Astrocyte (in vitro differentiated cells and primary cell): ENCODE data around the gene ZNF609. TPM values are rescaled to one million over a fixed set of nuclear protein-coding genes. Genes with fewer than 3 reads are reported as not detected.
A peak's percentile ranks its signal among the peaks of the same experiment; 100 is the strongest.

Source experiments
- DNase-seq: peaks from one replicate; pipeline ENCODE4 v3.0.0-alpha.2; 2010; ENCODE audit warnings: low read depth
- FAIRE-seq: peaks from 2 replicates; lab custom pipeline; 2011; peaks lifted over from hg19 to GRCh38; lab: Jason Lieb, UNC
- H2AFZ ChIP-seq: 2 replicates; pipeline ENCODE4 v1.6.0; 2012; ENCODE audit warnings: low read depth, low read length, inconsistent platforms
- H3K27ac ChIP-seq: 2 replicates; pipeline ENCODE4 v1.5.1; 2011; ENCODE audit warnings: low read depth, low read length, inconsistent platforms
- H3K27me3 ChIP-seq: 2 replicates; pipeline ENCODE4 v1.6.0; 2011; ENCODE audit warnings: low read length, inconsistent platforms; ENCODE audit not compliant: insufficient read depth
- H3K36me3 ChIP-seq: 2 replicates; pipeline ENCODE4 v1.5.1; 2011; ENCODE audit warnings: low read length, inconsistent platforms; ENCODE audit not compliant: insufficient read depth
- H3K4me1 ChIP-seq: 2 replicates; pipeline ENCODE4 v1.5.1; 2011; ENCODE audit warnings: low read length, inconsistent platforms; ENCODE audit not compliant: insufficient read depth
- H3K4me2 ChIP-seq: 2 replicates; pipeline ENCODE4 v1.6.0; 2012; ENCODE audit warnings: low read length, inconsistent platforms
- H3K4me3 ChIP-seq: 2 replicates; pipeline ENCODE4 v1.5.1; 2011; ENCODE audit warnings: low read depth, mild to moderate bottlenecking, low read length, inconsistent platforms; ENCODE audit not compliant: insufficient read depth
- H3K79me2 ChIP-seq: 2 replicates; pipeline ENCODE4 v1.6.0; 2012; ENCODE audit warnings: mild to moderate bottlenecking, low read length, inconsistent platforms; ENCODE audit not compliant: insufficient read depth
- H3K9ac ChIP-seq: 2 replicates; pipeline ENCODE4 v1.6.0; 2012; ENCODE audit warnings: mild to moderate bottlenecking, low read length, inconsistent platforms
- H3K9me3 ChIP-seq: 2 replicates; pipeline ENCODE4 v1.5.1; 2012; ENCODE audit warnings: low read depth, mild to moderate bottlenecking, low read length, inconsistent platforms; ENCODE audit not compliant: insufficient read depth
- H4K20me1 ChIP-seq: 2 replicates; pipeline ENCODE4 v1.6.0; 2012; ENCODE audit warnings: low read length, inconsistent platforms; ENCODE audit not compliant: insufficient read depth
- H3K27ac Mint-ChIP-seq: one replicate; pipeline ENCODE4 v1.8.0; 2021; ENCODE audit warnings: mild to moderate bottlenecking, mixed read lengths; ENCODE audit not compliant: unreplicated experiment
- H3K27me3 Mint-ChIP-seq: one replicate; pipeline ENCODE4 v1.8.0; 2021; ENCODE audit warnings: low read depth, mixed read lengths; ENCODE audit not compliant: unreplicated experiment
- H3K36me3 Mint-ChIP-seq: one replicate; pipeline ENCODE4 v1.8.0; 2021; ENCODE audit warnings: low read depth, mixed read lengths; ENCODE audit not compliant: unreplicated experiment
- H3K4me1 Mint-ChIP-seq: one replicate; pipeline ENCODE4 v1.8.0; 2021; ENCODE audit warnings: low read depth, mixed read lengths; ENCODE audit not compliant: unreplicated experiment
- H3K4me3 Mint-ChIP-seq: one replicate; pipeline ENCODE4 v1.8.0; 2021; ENCODE audit warnings: mild to moderate bottlenecking, moderate library complexity, mixed read lengths; ENCODE audit not compliant: unreplicated experiment
- H3K9me3 Mint-ChIP-seq: one replicate; pipeline ENCODE4 v1.8.0; 2021; ENCODE audit warnings: mild to moderate bottlenecking, mixed read lengths; ENCODE audit not compliant: unreplicated experiment
- CTCF ChIP-seq: IDR thresholded peaks from 2 replicates; pipeline ENCODE4 v1.5.1; 2011; ENCODE audit warnings: low read depth, mild to moderate bottlenecking, inconsistent platforms, low read length, moderate library complexity; ENCODE audit not compliant: insufficient read depth
- EZH2 ChIP-seq: IDR thresholded peaks from 2 replicates; pipeline ENCODE4 v1.6.1; 2012; ENCODE audit warnings: mild to moderate bottlenecking, low read length, inconsistent platforms; ENCODE audit not compliant: insufficient read depth
- total RNA-seq: library from RNA; stranded (reverse); gene quantifications from 2 replicates; pipeline ENCODE4 v1.2.1, GENCODE V29; 2021

Gene ZNF609
- total RNA-seq, 1 donor from 2014 or later: 38.5 TPM

- no peaks in the 10 kb centered on the region for H3K27me3 Mint-ChIP-seq
- no peak overlapping the region for H3K27ac Mint-ChIP-seq
- no peak overlapping the region for H2AFZ ChIP-seq
- peaks cover 15% of the 10 kb centered on the region for H3K4me1 Mint-ChIP-seq
- H3K36me3 ChIP-seq: peaks cover 13% of the 10 kb centered on the region
- no peak overlapping the region for H3K4me3 ChIP-seq
- no peaks in the 10 kb centered on the region for H3K4me1 ChIP-seq
- no peak overlapping the region for H3K9ac ChIP-seq
- H3K27ac ChIP-seq: no peak overlapping the region
- H3K9me3 Mint-ChIP-seq: no peaks in the 10 kb centered on the region
- no peaks in the 10 kb centered on the region for H3K79me2 ChIP-seq
- H3K27me3 ChIP-seq: no peaks in the 10 kb centered on the region
- H3K4me2 ChIP-seq: no peak overlapping the region
- H3K36me3 Mint-ChIP-seq: peaks cover 5% of the 10 kb centered on the region
- DNase-seq (no peak), FAIRE-seq (no peak)
- no peaks in the 10 kb centered on the region for H4K20me1 ChIP-seq
- H3K9me3 ChIP-seq: no peaks in the 10 kb centered on the region
- H3K4me3 Mint-ChIP-seq: no peak overlapping the region
- no peak for TF ChIP-seq EZH2
- TF ChIP-seq CTCF: no peak
These were observed 6.1 kb upstream of the ZNF609 start for GRCh38 chr15:64454282-64454681.

GRCh38 chr15:64455961-64456371 lies 4.4 kb upstream of the ZNF609 start:
- Mint-ChIP-seq H3K27ac (no peak overlapping the region), H3K9me3 (no peaks in the 10 kb centered on the region), H3K4me1 (peaks cover 16% of the 10 kb centered on the region), H3K36me3 (peaks cover 2% of the 10 kb centered on the region), H3K4me3 (no peak overlapping the region), H3K27me3 (no peaks in the 10 kb centered on the region)
- Histone ChIP-seq H3K9ac (no peak overlapping the region), H3K4me1 (peaks cover 4% of the 10 kb centered on the region), H2AFZ (no peak overlapping the region), H3K79me2 (peaks cover under 1% of the 10 kb centered on the region), H4K20me1 (no peaks in the 10 kb centered on the region), H3K27ac (no peak overlapping the region), H3K9me3 (no peaks in the 10 kb centered on the region), H3K4me3 (no peak overlapping the region), H3K4me2 (no peak overlapping the region), H3K36me3 (peaks cover 13% of the 10 kb centered on the region), H3K27me3 (no peaks in the 10 kb centered on the region)
- no peak for FAIRE-seq
- TF ChIP-seq EZH2: no peak
- TF ChIP-seq CTCF: no peak
- no peak for DNase-seq

GRCh38 chr15:64456634-64457108 lies 3.7 kb upstream of the ZNF609 start:
- H3K27ac Mint-ChIP-seq: no peak overlapping the region
- H3K27me3 ChIP-seq: no peaks in the 10 kb centered on the region
- H3K79me2 ChIP-seq: peaks cover 8% of the 10 kb centered on the region
- peaks cover 5% of the 10 kb centered on the region for H4K20me1 ChIP-seq
- no peak overlapping the region for H2AFZ ChIP-seq
- H3K4me3 ChIP-seq: no peak overlapping the region
- H3K36me3 ChIP-seq: peaks cover 13% of the 10 kb centered on the region
- peaks cover 2% of the 10 kb centered on the region for H3K36me3 Mint-ChIP-seq
- no peaks in the 10 kb centered on the region for H3K9me3 ChIP-seq
- H3K4me1 ChIP-seq: peaks cover 10% of the 10 kb centered on the region
- no peak overlapping the region for H3K9ac ChIP-seq
- no peak for FAIRE-seq
- TF ChIP-seq EZH2: no peak
- no peak for TF ChIP-seq CTCF
- no peak overlapping the region for H3K4me2 ChIP-seq
- peak; percentile 27 for DNase-seq
- H3K4me3 Mint-ChIP-seq: no peak overlapping the region
- H3K27ac ChIP-seq: no peak overlapping the region
- H3K9me3 Mint-ChIP-seq: no peaks in the 10 kb centered on the region
- no peaks in the 10 kb centered on the region for H3K27me3 Mint-ChIP-seq
- H3K4me1 Mint-ChIP-seq: peaks cover 16% of the 10 kb centered on the region
